ENCODE measurements around the gene SRRM5.

Gene SRRM5

DNA sequence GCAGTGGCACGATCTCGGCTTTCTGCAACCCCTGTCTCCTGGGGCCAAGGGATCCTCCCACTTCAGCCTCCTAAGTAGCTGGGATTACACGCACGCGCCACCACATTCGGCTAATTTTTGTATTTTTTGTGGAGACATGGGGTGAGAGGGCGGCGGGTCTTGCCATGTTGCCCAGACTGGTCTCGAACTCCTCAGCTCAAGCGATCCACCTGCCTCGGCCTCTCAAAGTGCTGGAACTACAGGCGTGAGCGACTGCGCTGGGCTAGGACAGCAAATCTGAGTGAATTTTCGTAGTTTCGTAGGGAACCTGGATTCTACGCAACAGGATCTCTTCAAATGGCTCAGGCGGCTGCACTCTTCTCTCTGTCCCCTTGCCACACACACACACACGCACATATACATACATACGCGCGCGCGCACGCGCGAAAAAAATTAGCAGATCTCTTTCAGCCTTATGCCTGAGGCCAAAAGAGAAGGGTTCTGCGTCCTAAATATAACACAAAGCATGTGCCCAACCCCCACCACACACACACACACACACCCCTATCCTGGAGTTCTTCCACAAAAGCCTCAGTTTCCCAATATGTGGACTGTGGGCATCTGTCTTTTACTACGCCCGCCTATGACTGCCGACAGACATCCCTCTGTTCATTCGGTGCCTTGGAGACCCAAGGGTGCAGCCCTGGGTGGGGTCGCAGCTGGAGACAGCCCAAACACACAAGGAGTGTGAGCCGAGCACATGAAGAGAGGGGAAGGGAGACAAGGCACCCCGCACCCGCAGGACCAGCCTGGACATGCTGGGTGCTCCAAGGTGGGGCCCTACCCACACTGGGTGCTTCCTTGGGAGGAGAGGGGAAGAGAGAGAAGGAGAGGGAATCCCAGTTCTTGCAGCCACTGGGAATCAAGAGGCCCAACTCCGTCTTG lies 35.7 kb upstream of the SRRM5 start:
- no peaks in the 10 kb centered on the region for H3K27me3 ChIP-seq (replicated peaks; ENCODE audit: control insufficient read depth, insufficient read depth, low read length)
- TF ChIP-seq, protein P1, sequence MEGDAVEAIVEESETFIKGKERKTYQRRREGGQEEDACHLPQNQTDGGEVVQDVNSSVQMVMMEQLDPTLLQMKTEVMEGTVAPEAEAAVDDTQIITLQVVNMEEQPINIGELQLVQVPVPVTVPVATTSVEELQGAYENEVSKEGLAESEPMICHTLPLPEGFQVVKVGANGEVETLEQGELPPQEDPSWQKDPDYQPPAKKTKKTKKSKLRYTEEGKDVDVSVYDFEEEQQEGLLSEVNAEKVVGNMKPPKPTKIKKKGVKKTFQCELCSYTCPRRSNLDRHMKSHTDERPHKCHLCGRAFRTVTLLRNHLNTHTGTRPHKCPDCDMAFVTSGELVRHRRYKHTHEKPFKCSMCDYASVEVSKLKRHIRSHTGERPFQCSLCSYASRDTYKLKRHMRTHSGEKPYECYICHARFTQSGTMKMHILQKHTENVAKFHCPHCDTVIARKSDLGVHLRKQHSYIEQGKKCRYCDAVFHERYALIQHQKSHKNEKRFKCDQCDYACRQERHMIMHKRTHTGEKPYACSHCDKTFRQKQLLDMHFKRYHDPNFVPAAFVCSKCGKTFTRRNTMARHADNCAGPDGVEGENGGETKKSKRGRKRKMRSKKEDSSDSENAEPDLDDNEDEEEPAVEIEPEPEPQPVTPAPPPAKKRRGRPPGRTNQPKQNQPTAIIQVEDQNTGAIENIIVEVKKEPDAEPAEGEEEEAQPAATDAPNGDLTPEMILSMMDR (IDR thresholded peaks at IDR 0.05; ENCODE audit: insufficient read depth, low read length, poor library complexity, severe bottlenecking) = no peak
- H3K4me3 ChIP-seq (replicated peaks; ENCODE audit: low read depth, low read length) = peak overlapping the region; percentile 57
- no peaks in the 10 kb centered on the region; the same call in 1 of the 2 replicates for H3K36me3 ChIP-seq (ENCODE audit: control insufficient read depth, insufficient read depth, low read length)
- DNase-seq (ENCODE audit: extremely low read depth, insufficient read length) = no peak

DNA sequence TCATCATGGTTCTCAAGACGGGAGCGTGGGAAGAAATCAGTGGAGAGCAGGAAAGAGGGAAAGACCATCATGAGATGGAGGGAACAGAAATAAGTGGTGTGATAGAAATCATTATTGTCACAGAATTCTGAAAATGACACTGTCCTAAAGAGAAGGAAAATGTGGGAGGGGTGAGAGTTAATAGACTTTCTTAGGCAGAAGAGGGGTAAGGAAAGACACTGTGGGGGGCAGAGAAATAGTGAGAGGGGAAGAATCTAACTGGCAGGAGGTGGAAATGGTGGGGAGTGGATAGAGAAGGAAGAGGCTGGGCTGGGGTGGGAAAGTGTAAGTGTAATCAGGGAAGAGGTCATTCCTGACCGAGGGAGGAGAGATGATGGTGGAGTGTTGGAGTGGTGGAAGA lies 33.1 kb upstream of the SRRM5 start:
- Histone ChIP-seq H3K4me3 (replicated peaks; ENCODE audit: low read depth, low read length) (no peak overlapping the region), H3K36me3 (ENCODE audit: control insufficient read depth, insufficient read depth, low read length) (no peaks in the 10 kb centered on the region), H3K27me3 (replicated peaks; ENCODE audit: control insufficient read depth, insufficient read depth, low read length) (no peaks in the 10 kb centered on the region)
- no peak for DNase-seq (ENCODE audit: extremely low read depth, insufficient read length)
- TF ChIP-seq, protein P1 (IDR thresholded peaks at IDR 0.05; ENCODE audit: insufficient read depth, low read length, poor library complexity, severe bottlenecking) = no peak

DNA sequence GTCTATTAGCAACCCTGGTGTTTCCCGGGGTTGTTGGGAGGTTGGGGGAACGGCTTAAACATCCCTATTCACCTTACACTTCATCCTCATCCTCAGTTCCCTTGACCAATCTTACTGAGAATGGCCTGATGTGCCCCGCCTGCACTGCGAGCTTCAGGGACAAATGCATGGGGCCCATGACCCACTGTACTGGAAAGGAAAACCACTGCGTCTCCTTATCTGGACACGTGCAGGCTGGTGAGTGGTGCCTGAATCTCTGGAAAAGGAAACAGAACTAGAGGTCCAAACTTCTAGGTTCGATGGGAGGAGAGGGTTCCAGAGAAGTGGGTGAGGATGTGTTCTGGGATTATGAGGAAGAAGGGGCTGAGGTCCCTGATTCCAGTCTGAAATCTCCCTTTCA lies 30.4 kb upstream of the SRRM5 start:
- TF ChIP-seq, protein P1 (IDR thresholded peaks at IDR 0.05; ENCODE audit: insufficient read depth, low read length, poor library complexity, severe bottlenecking) = no peak
- Histone ChIP-seq H3K36me3 (ENCODE audit: control insufficient read depth, insufficient read depth, low read length) (peaks cover 2% of the 10 kb centered on the region; the same call in 1 of the 2 replicates), H3K4me3 (replicated peaks; ENCODE audit: low read depth, low read length) (no peak overlapping the region), H3K27me3 (replicated peaks; ENCODE audit: control insufficient read depth, insufficient read depth, low read length) (no peaks in the 10 kb centered on the region)
- no peak for DNase-seq (ENCODE audit: extremely low read depth, insufficient read length)

DNA sequence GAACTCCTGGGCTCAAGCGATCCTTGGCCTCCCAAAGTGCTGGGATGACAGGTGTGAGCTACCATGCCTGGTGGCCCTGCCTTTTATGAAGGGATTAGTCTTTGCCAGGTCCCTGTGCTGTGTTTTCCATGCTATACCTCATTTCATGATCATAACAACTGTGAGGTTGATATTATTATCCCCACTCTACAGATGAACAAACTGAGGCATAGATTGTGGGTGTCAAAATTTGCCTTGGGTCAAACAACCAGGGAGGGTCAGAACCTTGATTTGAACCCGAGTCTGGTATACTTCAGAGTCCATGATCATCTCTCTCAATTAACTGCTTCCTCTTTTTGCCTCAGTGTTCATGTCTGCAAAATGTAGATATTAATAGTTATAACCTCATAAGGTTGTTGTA lies 29.4 kb upstream of the SRRM5 start:
- TF ChIP-seq, protein P1 (IDR thresholded peaks at IDR 0.05; ENCODE audit: insufficient read depth, low read length, poor library complexity, severe bottlenecking) = no peak
- no peak for DNase-seq (ENCODE audit: extremely low read depth, insufficient read length)
- H3K27me3 ChIP-seq (replicated peaks; ENCODE audit: control insufficient read depth, insufficient read depth, low read length) = no peaks in the 10 kb centered on the region
- H3K36me3 ChIP-seq (ENCODE audit: control insufficient read depth, insufficient read depth, low read length) = peaks cover 3% of the 10 kb centered on the region; the same call in 1 of the 2 replicates
- H3K4me3 ChIP-seq (replicated peaks; ENCODE audit: low read depth, low read length) = no peak overlapping the region

DNA sequence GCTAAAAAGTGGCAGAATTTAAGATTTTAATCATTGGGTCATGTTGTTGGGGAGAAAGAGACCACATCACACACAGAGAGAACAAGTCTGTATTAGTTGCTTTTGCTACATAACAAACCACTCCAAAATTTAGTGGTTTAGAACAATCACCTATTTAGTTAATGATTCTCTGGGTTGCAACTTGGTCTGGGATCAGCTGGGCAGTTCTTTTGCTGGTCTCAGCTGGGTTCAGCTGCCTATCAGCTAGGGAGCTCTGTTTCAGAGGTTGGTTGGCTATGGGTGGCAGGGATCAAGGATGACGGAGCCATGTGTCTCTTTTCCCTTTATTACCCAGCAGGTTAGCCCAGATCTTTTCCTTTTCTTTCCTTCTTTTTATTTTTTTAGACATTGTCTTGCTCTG lies 27.4 kb upstream of the SRRM5 start:
- Histone ChIP-seq H3K27me3 (replicated peaks; ENCODE audit: control insufficient read depth, insufficient read depth, low read length) (no peaks in the 10 kb centered on the region), H3K4me3 (replicated peaks; ENCODE audit: low read depth, low read length) (no peak overlapping the region), H3K36me3 (ENCODE audit: control insufficient read depth, insufficient read depth, low read length) (peaks cover 3% of the 10 kb centered on the region; the same call in 1 of the 2 replicates)
- DNase-seq (ENCODE audit: extremely low read depth, insufficient read length) = no peak
- TF ChIP-seq, protein P1 (IDR thresholded peaks at IDR 0.05; ENCODE audit: insufficient read depth, low read length, poor library complexity, severe bottlenecking) = no peak
